C4-2B (cell line): ENCODE measurements around the gene FAM124A.

Experiments used
- CTCF ChIP-seq: fragments of 450-650 bp; conservative IDR thresholded peaks from 2 replicates; pipeline ENCODE4 v1.5.1; 2017; ENCODE audit warnings: mild to moderate bottlenecking
- ZFX ChIP-seq: fragments of 450-650 bp; IDR thresholded peaks from 2 replicates; pipeline ENCODE4 v1.6.1; 2017

DNA sequence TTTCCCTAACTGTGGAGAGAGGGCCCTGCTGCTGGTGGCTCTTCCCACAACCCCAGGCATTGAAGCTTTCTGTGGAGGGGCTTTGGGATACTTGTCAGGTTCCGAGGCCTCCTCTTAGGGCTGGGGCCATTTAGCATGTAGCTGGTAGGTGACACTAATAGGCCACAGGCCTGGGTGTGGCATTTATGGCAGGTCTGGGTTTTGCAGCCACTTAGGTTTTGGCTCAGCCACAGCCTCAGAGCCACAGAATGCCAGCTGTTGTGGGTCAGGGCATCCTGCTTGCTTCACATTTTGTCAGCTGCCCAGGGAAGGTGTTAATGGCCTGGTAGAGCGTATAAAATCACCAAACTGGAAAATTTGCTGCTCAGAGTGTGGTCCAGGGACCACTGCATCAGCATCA is 15.7 kb downstream of the FAM124A start:
- no peak for TF ChIP-seq CTCF
- no peak for TF ChIP-seq ZFX
